EL (cell line): Measurements from ENCODE around the gene PSKH1.
"Not testable (repeated sequence)": the region's sequence is repeated elsewhere in the genome, so short reads cannot be mapped to it uniquely, and the experiment has no call there.

ENCODE experiments used
- DNase-seq: peaks from one replicate; pipeline ENCODE4 v3.0.0-alpha.2; 2016

The PSKH1 gene

DNA sequence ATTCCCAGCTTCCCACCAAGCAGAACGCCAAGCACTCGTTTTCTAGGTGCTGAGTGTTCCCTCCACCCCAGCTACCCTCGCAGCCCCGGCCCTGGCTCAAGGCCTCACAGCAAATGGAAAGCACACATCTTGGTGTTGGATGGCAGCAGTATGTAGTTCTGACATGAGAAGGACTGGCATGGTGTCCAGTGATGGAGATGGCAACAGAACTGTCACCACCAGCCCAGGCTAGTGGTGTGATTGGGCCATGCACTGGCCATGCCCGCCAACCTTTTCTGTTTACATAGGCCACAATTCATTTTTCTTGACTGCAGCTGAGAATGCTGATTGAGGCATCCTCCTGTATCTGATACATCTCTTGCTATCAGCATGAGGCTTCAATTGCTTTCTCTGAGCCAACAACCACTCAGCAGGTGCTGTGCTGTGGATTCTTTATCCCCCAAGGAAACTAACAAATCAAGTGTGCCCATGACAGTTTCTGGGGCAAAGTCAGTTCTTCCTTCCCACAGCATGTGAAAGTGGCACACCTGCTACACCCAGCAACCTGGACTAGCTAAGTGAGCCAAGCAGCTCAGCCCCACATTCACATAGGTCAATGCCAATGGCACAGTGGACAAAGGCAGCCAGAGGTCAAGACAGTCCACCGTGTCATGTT is 71.5 kb downstream of the PSKH1 start:
- no peak for DNase-seq

DNA sequence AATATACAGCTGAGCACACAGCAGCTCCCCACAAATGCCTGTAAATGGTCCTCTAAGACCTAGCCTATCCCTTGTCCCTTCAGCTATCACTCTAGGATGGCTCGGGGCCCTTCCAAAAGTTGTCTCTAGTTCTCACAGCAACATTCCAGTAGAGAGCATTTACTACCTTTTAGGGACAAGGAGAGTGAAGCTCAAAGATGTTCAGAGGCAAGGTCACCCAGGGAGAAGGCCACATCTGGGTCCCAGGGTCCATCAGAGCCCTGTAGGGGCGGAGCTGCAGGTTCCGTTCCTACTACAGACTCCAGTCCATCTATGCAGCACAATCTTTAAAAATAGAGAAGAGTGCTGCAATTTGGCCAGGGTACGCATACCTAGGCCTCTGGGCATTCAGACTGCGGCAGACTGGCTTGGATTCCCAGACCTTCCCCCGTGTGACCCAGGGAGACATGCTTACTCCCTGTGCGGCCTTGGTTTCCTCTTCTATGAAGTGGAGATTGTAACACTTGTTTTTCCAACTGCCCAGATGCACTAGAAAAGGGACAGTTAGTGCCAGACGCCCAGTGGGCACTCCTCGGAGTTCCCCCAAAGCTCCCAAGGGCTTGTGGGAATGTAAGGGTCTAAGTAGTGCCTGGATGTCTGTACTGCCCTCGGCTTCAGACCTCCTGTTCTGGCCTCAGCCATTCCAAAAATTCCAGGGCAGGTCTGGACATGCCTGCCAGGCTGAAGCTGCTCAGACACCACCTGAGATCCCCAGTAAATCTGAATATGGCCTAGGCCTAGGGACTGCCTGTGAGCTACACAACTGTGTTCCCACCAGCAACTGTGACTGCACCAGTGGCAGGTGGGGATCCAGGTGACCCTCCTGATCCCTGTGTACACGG is 72.9 kb downstream of the PSKH1 start:
- no peak for DNase-seq

DNA sequence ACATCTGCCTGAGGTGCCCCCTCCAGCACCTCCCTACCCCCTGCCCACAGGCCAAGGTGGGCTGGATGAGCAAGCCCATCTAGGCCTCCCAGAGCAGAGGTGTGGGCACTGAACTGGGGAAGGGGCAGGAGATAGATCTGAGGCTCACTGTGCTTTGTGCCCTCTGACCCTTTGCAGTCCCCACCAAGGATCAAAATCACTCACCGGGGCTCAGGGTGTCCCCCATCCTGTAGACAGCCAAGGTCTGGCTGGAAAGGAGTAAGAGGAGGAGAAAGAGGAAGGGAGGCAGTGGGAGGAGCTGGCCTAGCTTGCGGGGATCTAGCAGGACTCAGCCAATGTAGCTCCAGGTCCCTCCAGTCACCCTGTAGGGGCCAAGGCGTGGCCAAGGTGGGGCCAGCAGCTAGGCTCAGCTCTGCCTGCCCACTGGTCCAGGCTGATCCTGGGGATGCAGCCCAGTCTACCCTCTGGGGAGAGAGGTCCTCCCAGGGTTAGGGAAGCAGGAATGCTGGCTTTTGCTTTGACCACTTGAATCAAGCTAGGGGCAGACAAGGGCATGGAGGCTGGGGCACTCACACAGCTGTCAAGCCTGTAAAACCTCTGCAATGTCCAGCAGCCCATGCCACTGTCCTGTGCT is 73.6 kb downstream of the PSKH1 start:
- peak; percentile 75 for DNase-seq

DNA sequence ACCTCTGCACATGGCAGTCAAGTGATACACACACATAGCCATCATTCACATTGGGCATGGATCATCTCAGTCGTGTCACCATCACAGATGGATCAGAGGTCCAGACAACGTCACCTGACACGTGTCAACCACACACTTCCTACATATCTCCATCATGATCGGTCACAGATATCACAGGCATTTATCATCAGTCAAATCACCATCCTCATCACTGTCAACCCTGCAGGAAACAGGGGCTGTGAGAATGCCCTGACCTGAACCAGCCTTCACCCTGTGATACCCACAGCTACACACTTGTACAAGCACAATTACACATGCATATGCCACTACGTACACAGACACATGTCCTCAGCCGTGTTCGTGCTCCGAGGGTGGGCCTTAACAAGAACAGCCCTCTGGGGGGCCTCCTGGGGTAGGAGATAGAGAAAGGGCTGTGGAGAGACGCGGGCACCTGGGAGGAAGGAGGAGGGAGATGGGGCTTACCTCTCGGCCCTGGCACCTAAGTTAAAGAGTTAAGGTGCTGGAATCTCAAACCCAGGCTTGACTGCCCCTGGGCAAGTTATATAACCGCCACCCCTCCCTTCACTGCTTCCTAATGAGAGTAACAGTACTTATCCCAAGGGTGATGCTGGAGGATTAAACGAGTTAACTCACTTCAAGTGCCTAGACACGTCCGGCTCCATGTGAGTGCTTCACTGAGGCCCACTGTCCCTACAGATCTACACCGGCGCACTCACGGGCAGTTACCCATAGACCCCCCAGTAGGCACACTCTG is 74.3 kb downstream of the PSKH1 start:
- peak; percentile 45 for DNase-seq

DNA sequence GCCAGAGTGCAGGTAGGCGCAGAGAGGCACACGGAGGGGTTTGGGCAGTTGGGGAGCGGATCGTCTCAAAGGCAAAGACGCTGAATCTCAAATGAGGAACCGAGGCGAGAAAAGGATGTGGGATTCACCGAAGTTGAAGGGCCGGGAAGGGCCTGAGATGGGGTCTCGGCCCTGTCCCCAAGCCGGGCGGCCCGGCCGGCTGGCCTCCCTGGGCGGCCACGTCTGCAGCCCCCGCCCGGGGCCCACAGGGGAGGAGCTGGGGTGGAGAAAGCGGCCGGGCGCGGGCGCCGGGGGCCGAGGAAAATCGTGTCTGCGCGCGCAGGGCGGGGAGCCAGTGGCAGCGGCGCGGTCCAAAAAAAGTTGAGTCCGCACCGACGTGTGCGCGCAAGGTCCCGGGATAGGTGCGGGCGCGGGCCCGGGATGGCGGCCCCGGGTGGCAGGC is 74.9 kb downstream of the PSKH1 start:
- peak; percentile 30 for DNase-seq

DNA sequence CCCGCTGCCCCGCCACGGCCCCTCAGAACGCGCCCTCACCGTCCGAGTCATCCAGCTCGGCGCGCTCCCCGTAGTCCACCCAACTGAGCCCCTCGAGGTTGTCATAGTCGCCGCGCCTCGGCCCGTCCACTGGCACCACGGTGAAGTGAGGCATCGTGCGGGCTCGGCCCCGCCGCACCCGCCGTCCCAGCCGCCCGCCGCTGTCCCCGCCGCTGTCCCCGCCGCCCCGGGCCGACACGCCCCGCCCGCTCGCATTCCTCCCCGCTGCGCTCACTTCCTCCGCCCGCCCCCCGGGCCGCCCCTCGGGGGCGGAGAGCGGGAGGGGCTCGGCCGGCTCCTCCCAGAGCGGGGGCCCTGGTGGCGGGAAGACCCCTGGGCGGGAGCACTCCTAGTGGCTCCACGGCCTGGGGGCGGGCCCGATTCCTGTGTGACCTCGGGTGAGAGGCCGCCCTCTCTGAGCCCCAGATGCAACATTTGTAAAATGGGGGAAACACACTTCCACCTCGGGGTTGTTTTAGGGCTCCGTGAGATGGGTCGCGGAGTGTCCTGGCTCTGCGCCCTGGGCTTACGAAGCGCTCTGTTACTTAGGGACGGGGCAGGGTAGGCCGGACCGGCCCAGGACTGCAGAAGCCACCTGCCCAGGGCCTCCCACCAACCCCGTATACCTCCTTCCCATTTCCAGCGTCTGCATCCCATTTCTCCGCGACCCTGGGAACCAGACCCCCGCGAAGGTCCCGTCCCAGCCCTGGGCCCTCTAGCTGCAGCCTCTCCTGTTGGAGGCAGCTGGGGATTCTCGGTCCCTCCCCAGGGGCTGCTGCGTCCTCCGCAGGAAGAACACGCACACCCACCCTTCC is 75.6 kb downstream of the PSKH1 start, which contains the start of gene SLC12A4:
SLC12A4 (minus strand) TSS at position 238 of the 854 bp plus-strand sequence; CDS start at position 154, 84 bp downstream.
- peak; percentile 89 for DNase-seq

DNA sequence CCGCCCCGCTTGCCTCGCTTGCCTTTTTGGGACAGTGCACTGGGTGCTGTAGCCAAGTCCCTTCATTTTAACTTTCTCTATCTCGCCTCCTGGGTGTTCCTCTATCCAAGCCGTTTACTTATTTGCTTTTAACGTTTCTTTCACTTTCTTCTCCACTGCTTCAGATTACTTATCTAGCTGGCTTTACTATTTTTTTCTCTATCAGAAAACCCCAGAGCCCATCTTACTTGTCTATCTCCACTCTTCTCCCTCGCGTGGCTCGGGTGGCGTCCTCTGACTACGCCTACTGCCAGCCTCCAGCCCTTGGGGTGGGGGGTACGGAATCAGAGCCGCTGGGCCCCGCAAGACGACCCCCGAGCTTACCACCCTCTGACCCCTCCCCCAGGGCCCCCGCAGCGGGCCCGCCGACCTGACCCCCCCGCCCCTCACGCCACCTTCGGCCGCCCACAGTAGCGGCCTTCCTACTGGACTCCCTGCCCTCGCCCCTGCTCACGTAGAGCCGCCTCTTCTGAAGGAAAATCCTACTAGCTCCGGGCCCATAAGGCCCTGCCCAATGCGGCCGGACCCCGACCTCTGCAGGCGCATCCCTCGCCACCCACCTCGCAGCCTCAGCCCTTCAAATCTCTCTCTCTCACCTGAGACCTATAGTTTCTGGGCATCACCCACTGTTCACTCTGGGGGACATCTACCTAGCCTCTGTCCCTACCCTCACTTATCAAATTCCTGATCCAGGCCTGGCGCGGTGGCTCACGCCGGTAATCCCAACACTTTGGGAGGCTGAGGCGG is 76.4 kb downstream of the PSKH1 start:
- no peak for DNase-seq

DNA sequence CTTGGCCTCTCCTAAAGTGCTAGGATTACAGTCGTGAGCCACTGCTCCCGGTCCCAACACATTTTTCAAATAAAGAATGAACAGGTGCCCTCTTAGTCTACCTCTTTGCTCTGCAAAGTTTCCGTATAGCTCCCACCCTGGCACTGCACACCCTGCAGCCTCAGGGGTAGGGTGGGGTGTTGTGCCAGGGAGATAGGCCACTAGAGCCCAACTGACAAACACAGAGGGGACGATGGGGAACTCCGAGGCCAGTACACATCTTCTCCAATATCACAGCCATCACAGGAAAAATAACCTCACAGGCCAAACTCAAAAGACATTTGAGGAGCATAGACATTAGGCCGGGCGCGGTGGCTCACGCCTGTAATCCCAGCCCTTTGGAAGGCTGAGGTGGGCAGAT is 78.1 kb downstream of the PSKH1 start:
- DNase-seq = no peak

DNA sequence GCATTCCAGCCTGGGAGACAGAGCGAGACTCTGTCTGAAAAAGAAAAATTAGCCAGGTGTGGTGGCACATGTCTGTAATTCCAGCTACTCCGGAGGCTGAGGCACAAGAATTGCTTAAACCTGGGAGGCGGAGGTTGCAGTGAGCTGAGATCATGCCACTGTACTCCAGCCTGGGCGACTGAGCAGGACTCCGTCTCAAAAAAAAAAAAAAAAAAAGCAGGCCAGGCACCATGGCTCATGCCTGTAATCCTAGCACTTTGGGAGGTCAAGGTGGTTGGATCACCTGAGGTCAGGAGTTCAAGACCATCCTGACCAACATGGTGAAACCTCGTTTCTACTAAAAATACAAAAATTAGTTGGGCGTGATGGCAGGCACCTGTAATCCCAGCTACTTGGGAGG is 79.2 kb downstream of the PSKH1 start:
- DNase-seq = not testable (repeated sequence)

DNA sequence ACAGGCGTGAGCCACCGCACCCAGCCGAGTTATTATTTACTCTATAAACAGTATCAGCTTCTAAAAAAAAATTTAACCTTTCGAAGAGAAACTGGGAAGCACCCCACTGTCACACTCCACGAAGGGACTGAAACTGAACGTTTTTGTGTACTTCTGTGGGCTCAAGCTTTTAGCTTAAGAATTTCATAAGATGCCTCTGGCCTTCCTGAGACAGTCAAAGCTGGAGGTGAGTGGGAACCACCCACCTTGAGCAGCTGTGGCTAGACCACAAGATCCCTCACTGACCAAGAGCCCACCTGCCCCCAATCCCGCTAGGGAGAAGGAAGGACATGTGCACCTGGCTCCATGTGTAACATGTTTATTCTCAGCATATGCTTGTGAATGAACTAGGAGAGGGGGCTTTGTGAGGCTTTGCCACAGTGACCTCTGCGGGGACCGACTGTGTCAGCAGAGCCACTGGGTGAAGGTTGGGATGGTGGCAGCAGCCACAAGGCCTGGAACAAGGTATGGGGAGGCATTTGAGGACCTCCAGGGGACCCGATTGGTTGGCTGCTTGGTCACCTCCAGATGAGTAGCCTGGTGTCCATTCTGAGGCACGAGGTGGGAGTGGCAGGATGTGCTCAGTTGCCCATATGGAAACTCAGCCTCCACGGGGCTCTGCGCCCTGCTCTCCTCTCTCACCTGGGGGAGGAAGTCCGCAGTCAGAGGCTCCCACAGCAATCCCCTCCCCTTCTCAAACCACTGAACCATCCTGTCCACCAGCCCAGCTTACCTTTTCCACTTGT is 82.5 kb downstream of the PSKH1 start:
- no peak for DNase-seq

DNA sequence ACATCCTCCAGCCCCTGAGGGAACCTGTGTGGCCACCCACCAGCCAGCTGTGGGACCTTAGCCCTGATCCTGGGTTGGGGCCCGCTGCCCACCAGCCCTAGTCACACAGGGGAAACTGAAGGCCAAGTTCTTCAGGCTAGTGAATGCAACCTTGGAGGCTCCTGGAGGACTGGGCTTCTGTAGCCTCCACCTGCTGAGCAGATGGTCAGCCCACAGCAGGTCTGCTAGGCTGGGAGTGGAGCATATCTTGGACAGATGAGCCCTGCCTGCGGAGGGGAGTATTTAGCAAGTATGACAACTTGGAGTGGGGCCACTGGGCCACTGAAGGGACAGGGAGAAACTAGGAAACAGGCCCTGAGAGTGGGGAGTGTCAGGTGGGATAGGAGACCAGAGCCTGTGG is 83.2 kb downstream of the PSKH1 start:
- no peak for DNase-seq

DNA sequence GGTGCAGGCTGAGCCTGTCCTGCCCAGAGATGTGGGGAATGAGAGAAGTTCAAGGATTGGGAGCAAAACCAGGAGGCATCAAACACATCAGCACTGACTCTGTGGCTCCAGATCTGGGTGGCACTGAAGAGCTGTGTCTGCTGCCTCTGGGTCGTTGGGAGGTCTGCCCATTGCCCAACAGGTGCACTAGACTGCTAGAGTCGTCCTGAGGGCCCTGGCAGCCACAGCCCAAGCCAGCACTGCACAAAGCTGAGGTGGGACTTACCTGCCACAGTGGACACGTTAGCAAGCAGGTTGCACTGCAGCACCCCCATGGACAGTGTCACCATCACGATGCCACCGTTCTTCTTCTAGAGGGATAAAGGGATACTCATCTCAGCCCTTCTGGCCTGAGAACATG is 84.0 kb downstream of the PSKH1 start:
- no peak for DNase-seq

DNA sequence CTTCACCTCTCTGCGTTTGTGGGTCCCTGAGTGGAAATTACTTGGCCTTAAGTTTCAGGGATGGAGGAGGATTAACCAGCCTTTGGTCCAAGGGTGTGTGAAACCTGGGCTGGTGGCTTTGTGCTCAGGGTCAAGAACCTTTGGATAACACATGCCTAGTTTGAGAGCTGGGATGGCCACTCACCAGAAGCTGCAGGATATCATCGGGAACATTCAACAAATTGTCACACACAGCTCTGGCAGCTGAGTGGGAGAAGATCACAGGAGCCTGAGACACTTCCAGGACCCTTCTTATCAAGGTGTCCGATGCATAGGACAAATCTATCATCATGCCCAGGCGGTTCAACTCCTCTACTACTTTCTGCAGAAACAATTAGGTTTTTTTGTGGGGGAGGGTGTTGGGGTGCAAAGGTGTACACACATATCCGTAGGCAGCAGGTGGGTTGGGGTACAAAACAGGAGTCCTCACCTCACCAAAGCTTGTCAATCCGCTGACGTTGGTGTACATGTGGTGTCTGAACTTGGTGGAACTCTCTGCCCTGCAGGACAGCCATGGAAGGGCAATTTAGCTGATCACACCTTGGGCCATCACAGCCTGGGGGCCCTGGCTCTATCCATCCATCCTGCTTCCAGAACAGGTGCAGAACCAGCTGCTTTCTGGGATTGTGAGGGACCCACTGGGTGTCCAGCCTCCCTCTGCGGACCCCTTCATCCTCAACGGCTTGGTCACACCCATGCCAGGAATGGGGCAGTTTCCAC is 84.6 kb downstream of the PSKH1 start:
- DNase-seq = no peak
